Left lung (tissue), 10 donors: ENCODE measurements around the gene GSTM4. TPM values are rescaled to one million over a fixed set of nuclear protein-coding genes. Genes with fewer than 3 reads are reported as not detected.

Experiments
- ATAC-seq: fragments of 200-7000 bp; cut with Tn5 transposase; one replicate; pipeline ENCODE4 v1.9.1; 2020; ENCODE audit warnings: moderate library complexity
- DNase-seq, 4 donors: peaks; one replicate each; pipeline ENCODE4 v3.0.0-alpha.2; 2013 to 2020
- H3K27ac ChIP-seq, 2 donors: fragments of 200-600 bp; sonication (generic) in 1 of 2; one replicate each; pipeline versions ENCODE4 v1.5.0 to v1.8.0; 2020 to 2021
- H3K27me3 ChIP-seq, 2 donors: fragments of 200-600 bp; sonication (generic) in 1 of 2; one replicate each; pipeline versions ENCODE4 v1.5.0 to v1.8.0; 2020 to 2021
- H3K36me3 ChIP-seq, 2 donors: fragments of 200-600 bp; sonication (generic) in 1 of 2; one replicate each; pipeline versions ENCODE4 v1.5.0 to v1.8.0; 2020 to 2021
- H3K4me1 ChIP-seq, 2 donors: fragments of 200-600 bp; one replicate each; pipeline ENCODE4 v1.8.0; 2021
- H3K4me3 ChIP-seq, 2 donors: fragments of 200-600 bp; sonication (generic) in 1 of 2; one replicate each; pipeline versions ENCODE4 v1.5.0 to v1.8.0; 2020 to 2021; ENCODE audit warnings: mild to moderate bottlenecking in 1 of 2
- H3K9me3 ChIP-seq, 2 donors: fragments of 200-600 bp; sonication (generic) in 1 of 2; one replicate each; pipeline versions ENCODE4 v1.5.0 to v1.8.0; 2020 to 2021
- CTCF ChIP-seq, 2 donors: fragments of 200-600 bp; sonication (generic) in 1 of 2; IDR thresholded peaks; one replicate each; pipeline versions ENCODE4 v1.5.0 to v1.8.0; 2021; ENCODE audit warnings: antibody characterized with exemption in 2 of 2
- intact Hi-C, 2 donors: fragments of 100-400 bp; cut with DNase I; formaldehyde crosslinking; loops; one replicate each; pipeline versions ENCODE4 v1.11.2 to v1.14.2; 2022
- polyA plus RNA-seq, 6 donors: library from polyadenylated mRNA; unstranded; fragments of 120-200 nt; gene quantifications; one replicate each; pipeline ENCODE4 v1.2.1, GENCODE V29; 2013; ENCODE audit not compliant: insufficient read length in 6 of 6
- total RNA-seq, 2 donors: library from RNA; stranded (reverse); fragmentation: NEBNext Ultra II Directional; extraction: Animal tissue kit (Norgen Biotek cat#: 25700); gene quantifications; one replicate each; pipeline ENCODE4 v1.2.1, GENCODE V29; 2021
- donor health status: DM: no; HTN: yes; CAD: no.
- donor health status: DM: no; HTN: no; CAD: no.

GSTM4 gene
- total and polyA plus RNA-seq, 8 donors: 20.2 to 37.2 (median 28.9) TPM

- no peak for TF ChIP-seq CTCF (IDR thresholded peaks at IDR 0.05)
- DNase-seq (no peak), ATAC-seq (no peak)
- H3K27me3 ChIP-seq: no peaks in the 10 kb centered on the region
- no peaks in the 10 kb centered on the region for H3K9me3 ChIP-seq
- intact Hi-C loops: loop anchor here in 1 of 2 donors (5.0 kb wide), 2 partner anchors 125 to 340 kb away; partner anchors contain the start of gene AHCYL1
- no peaks in the 10 kb centered on the region for H3K36me3 ChIP-seq
- H3K4me1 ChIP-seq: peaks cover 0 to 11% of the 10 kb centered on the region in 2 donors
- no peak overlapping the region for H3K4me3 ChIP-seq
- H3K27ac ChIP-seq: no peak overlapping the region
Observed at GRCh38 chr1:109642626-109643025, 13.3 kb upstream of the GSTM4 start.

GRCh38 chr1:109643385-109644230, 12.3 kb upstream of the GSTM4 start:
- no peaks in the 10 kb centered on the region for H3K9me3 ChIP-seq
- peak; percentile 80 to 92 for TF ChIP-seq CTCF (IDR thresholded peaks at IDR 0.05)
- no peaks in the 10 kb centered on the region for H3K27me3 ChIP-seq
- no peak overlapping the region for H3K4me3 ChIP-seq
- H3K36me3 ChIP-seq: no peaks in the 10 kb centered on the region
- H3K27ac ChIP-seq: no peak overlapping the region
- H3K4me1 ChIP-seq: peaks cover 0 to 11% of the 10 kb centered on the region in 2 donors
- ATAC-seq (peak; percentile 94), DNase-seq (peak; percentile 58 to 97 (median 80))
- intact Hi-C loops: loop anchor here in 1 of 2 donors (5.0 kb wide), 2 partner anchors 124 to 339 kb away; partner anchors contain the start of gene AHCYL1

GRCh38 chr1:109644670-109645069, 11.2 kb upstream of the GSTM4 start:
- no peak overlapping the region for H3K27ac ChIP-seq
- no peaks in the 10 kb centered on the region for H3K27me3 ChIP-seq
- no peak for TF ChIP-seq CTCF (IDR thresholded peaks at IDR 0.05)
- no peak overlapping the region for H3K4me3 ChIP-seq
- H3K4me1 ChIP-seq: peaks cover 0 to 11% of the 10 kb centered on the region in 2 donors
- no peaks in the 10 kb centered on the region for H3K9me3 ChIP-seq
- H3K36me3 ChIP-seq: no peaks in the 10 kb centered on the region
- intact Hi-C loops: loop anchor here in 1 of 2 donors (5.0 kb wide), 2 partner anchors 123 to 338 kb away; partner anchors contain the start of gene AHCYL1
- ATAC-seq (no peak), DNase-seq (peak in 1 of 4 donors; percentile 48)

- TF ChIP-seq CTCF (IDR thresholded peaks at IDR 0.05): peak in 1 of 2 donors; percentile 10
- H3K4me3 ChIP-seq: no peak overlapping the region
- H3K27ac ChIP-seq: no peak overlapping the region
Observed at GRCh38 chr1:109649491-109649914, 6.4 kb upstream of the GSTM4 start.

GRCh38 chr1:109650609-109651008, 5.3 kb upstream of the GSTM4 start:
- H3K36me3 ChIP-seq: no peaks in the 10 kb centered on the region
- intact Hi-C loops: loop anchor here in 1 of 2 donors (10.0 kb wide), 1 partner anchor 124 kb away; no protein-coding TSS in a partner anchor
- DNase-seq (no peak), ATAC-seq (no peak)
- no peaks in the 10 kb centered on the region for H3K27me3 ChIP-seq
- no peak overlapping the region for H3K27ac ChIP-seq
- peaks cover 0 to 8% of the 10 kb centered on the region in 2 donors for H3K4me1 ChIP-seq
- no peak for TF ChIP-seq CTCF (IDR thresholded peaks at IDR 0.05)
- no peaks in the 10 kb centered on the region for H3K9me3 ChIP-seq
- no peak overlapping the region for H3K4me3 ChIP-seq

More at GRCh38 chr1:109649491-109649914, 6.4 kb upstream of the GSTM4 start:
- H3K27me3 ChIP-seq: no peaks in the 10 kb centered on the region
- intact Hi-C loops: no loop called here
- H3K4me1 ChIP-seq: no peaks in the 10 kb centered on the region
- H3K9me3 ChIP-seq: no peaks in the 10 kb centered on the region
- no peaks in the 10 kb centered on the region for H3K36me3 ChIP-seq
- DNase-seq (peak in 1 of 4 donors; percentile 37), ATAC-seq (peak; percentile 26)
